Hair follicular keratinocyte (primary cell): ENCODE measurements around the gene TRPM6. TPM values are rescaled to one million over a fixed set of nuclear protein-coding genes. Genes with fewer than 3 reads are reported as not detected.

ENCODE experiments used
- total RNA-seq: library from RNA; depleted of rRNA; stranded (reverse); fragments of >200 nt; gene quantifications from 2 replicates; pipeline ENCODE4 v1.2.3, GENCODE V29; 2015

Gene TRPM6
- 0.08 and 0.47 TPM in 2 replicates for total RNA-seq

GRCh38 chr9:74887041-74887980 lies at the start of gene TRPM6:
TSS of gene TRPM6 (minus strand) at chr9:74887921. CDS start at chr9:74887856, 65 bp downstream.

Other genes starting within 250 kb of the TRPM6 start
- gene C9orf40, start 65.0 kb upstream of the TRPM6 start, total RNA-seq: 7.1 and 12.3 TPM in 2 replicates
- 17.0 and 22.1 TPM in 2 replicates for gene CARNMT1, start 140.4 kb upstream of the TRPM6 start, total RNA-seq
- gene NMRK1, start 200.2 kb upstream of the TRPM6 start, total RNA-seq: 26.1 and 26.4 TPM in 2 replicates
- 42.8 and 54.4 TPM in 2 replicates for gene OSTF1, start 200.6 kb upstream of the TRPM6 start, total RNA-seq